H9 (cell line): ENCODE measurements around the gene DGKE. TPM values are rescaled to one million over a fixed set of nuclear protein-coding genes. Genes with fewer than 3 reads are reported as not detected.
A peak's percentile ranks its signal among the peaks of the same experiment; 100 is the strongest.

Experiments
- DNase-seq: peaks from one replicate; pipeline ENCODE4 v3.0.0-alpha.2; 2017
- H2AFZ ChIP-seq: one replicate; pipeline ENCODE4 v1.6.1; 2013; ENCODE audit warnings: mild to moderate bottlenecking, low read length, control low read depth, moderate library complexity
- H2AK5ac ChIP-seq: 2 replicates; pipeline ENCODE4 v1.6.1; 2013; ENCODE audit warnings: low read length, control low read depth, mixed read lengths; ENCODE audit not compliant: insufficient read length
- H2BK120ac ChIP-seq: one replicate; pipeline ENCODE4 v1.6.1; 2013; ENCODE audit warnings: low read depth, mild to moderate bottlenecking, low read length, control low read depth, inconsistent platforms; ENCODE audit not compliant: poor library complexity, severe bottlenecking
- H2BK12ac ChIP-seq: 2 replicates; pipeline ENCODE4 v1.6.1; 2013; ENCODE audit warnings: low read length, control low read depth, mixed read lengths, low read depth; ENCODE audit not compliant: insufficient read length
- H2BK15ac ChIP-seq: 2 replicates; pipeline ENCODE4 v1.6.1; 2013; ENCODE audit warnings: low read depth, low read length, control low read depth
- H2BK20ac ChIP-seq: one replicate; pipeline ENCODE4 v1.6.1; 2013; ENCODE audit warnings: low read depth, mild to moderate bottlenecking, low read length, control low read depth, inconsistent platforms; ENCODE audit not compliant: poor library complexity, severe bottlenecking
- H2BK5ac ChIP-seq: 2 replicates; pipeline ENCODE4 v1.6.1; 2013; ENCODE audit warnings: low read length, control low read depth, mixed read lengths; ENCODE audit not compliant: insufficient read length
- H3K14ac ChIP-seq: 2 replicates; pipeline ENCODE4 v1.6.1; 2013; ENCODE audit warnings: low read length, control low read depth; ENCODE audit not compliant: insufficient read depth
- H3K18ac ChIP-seq: 2 replicates; pipeline ENCODE4 v1.6.1; 2013; ENCODE audit warnings: low read depth, mild to moderate bottlenecking, mixed read lengths, low read length, control low read depth; ENCODE audit not compliant: insufficient read length
- H3K23ac ChIP-seq: 2 replicates; pipeline ENCODE4 v1.6.1; 2013; ENCODE audit warnings: low read length, control low read depth, mixed read lengths, low read depth; ENCODE audit not compliant: insufficient read length
- H3K23me2 ChIP-seq: 2 replicates; pipeline ENCODE4 v1.6.1; 2013; ENCODE audit warnings: low read depth, mild to moderate bottlenecking, mixed read lengths, low read length, control low read depth; ENCODE audit not compliant: insufficient read length, poor library complexity, severe bottlenecking
- H3K27ac ChIP-seq: 2 replicates; pipeline ENCODE4 v1.5.1; 2013; ENCODE audit warnings: low read length, control low read depth, mixed read lengths, low read depth; ENCODE audit not compliant: insufficient read length
- H3K27me3 ChIP-seq: 2 replicates; pipeline ENCODE4 v1.6.1; 2013; ENCODE audit warnings: low read length, control low read depth, inconsistent platforms; ENCODE audit not compliant: insufficient read depth
- H3K4ac ChIP-seq: 2 replicates; pipeline ENCODE4 v1.6.1; 2013; ENCODE audit warnings: low read depth, mild to moderate bottlenecking, control low read depth, inconsistent platforms, low read length, moderate library complexity
- H3K4me1 ChIP-seq: 2 replicates; pipeline ENCODE4 v1.6.1; 2013; ENCODE audit warnings: low read length, control low read depth, inconsistent platforms; ENCODE audit not compliant: insufficient read depth
- H3K4me2 ChIP-seq: 2 replicates; pipeline ENCODE4 v1.6.1; 2013; ENCODE audit warnings: low read length, control low read depth, mixed read lengths; ENCODE audit not compliant: insufficient read length, insufficient read depth
- H3K56ac ChIP-seq: 2 replicates; pipeline ENCODE4 v1.6.1; 2013; ENCODE audit warnings: low read depth, mild to moderate bottlenecking, mixed read lengths, low read length, control low read depth; ENCODE audit not compliant: insufficient read length
- H3K79me1 ChIP-seq: 2 replicates; pipeline ENCODE4 v1.6.1; 2013; ENCODE audit warnings: low read depth, mild to moderate bottlenecking, moderate library complexity, low read length, control low read depth, inconsistent platforms; ENCODE audit not compliant: insufficient read depth, poor library complexity, severe bottlenecking
- H3K79me2 ChIP-seq: 2 replicates; pipeline ENCODE4 v1.6.1; 2013; ENCODE audit warnings: low read length, control low read depth, inconsistent platforms; ENCODE audit not compliant: insufficient read depth
- H3K9ac ChIP-seq: 2 replicates; pipeline ENCODE4 v1.6.1; 2013; ENCODE audit warnings: low read length, control low read depth, mixed read lengths; ENCODE audit not compliant: insufficient read length; ENCODE audit errors: extremely low read depth
- H3K9me3 ChIP-seq: one replicate; pipeline ENCODE4 v1.6.1; 2013; ENCODE audit warnings: low read depth, low read length, inconsistent platforms; ENCODE audit not compliant: control insufficient read depth
- H3T11ph ChIP-seq: one replicate; pipeline ENCODE4 v1.6.1; 2013; ENCODE audit warnings: mild to moderate bottlenecking, low read length, control low read depth, inconsistent platforms
- H4K20me1 ChIP-seq: one replicate; pipeline ENCODE4 v1.6.1; 2013; ENCODE audit not compliant: control insufficient read depth, insufficient read length, insufficient read depth
- H4K5ac ChIP-seq: 2 replicates; pipeline ENCODE4 v1.6.1; 2013; ENCODE audit warnings: low read depth, mild to moderate bottlenecking, mixed read lengths, low read length, control low read depth; ENCODE audit not compliant: insufficient read length
- H4K8ac ChIP-seq: replicated peaks from 2 replicates; pipeline ENCODE4 v1.6.1; 2013; ENCODE audit warnings: low read length, control low read depth, mixed read lengths, low read depth; ENCODE audit not compliant: insufficient read length
- H4K91ac ChIP-seq: 2 replicates; pipeline ENCODE4 v1.6.1; 2013; ENCODE audit warnings: low read depth, mild to moderate bottlenecking, moderate library complexity, mixed read lengths, low read length, control low read depth; ENCODE audit not compliant: insufficient read length
- H3K27ac Mint-ChIP-seq, 3 experiments: 2 replicates in 2 of 3; 3 replicates in 1 of 3; pipeline ENCODE4 v1.8.0; 2020 to 2021; ENCODE audit warnings: mixed read lengths in 3 of 3, mild to moderate bottlenecking in 1 of 3, moderate library complexity in 1 of 3
- H3K27me3 Mint-ChIP-seq: 2 replicates; pipeline ENCODE4 v1.8.0; 2021; ENCODE audit warnings: low read depth, mild to moderate bottlenecking, moderate library complexity, mixed read lengths
- H3K36me3 Mint-ChIP-seq, 3 experiments: 2 replicates in 2 of 3; 3 replicates in 1 of 3; pipeline ENCODE4 v1.8.0; 2020 to 2021; ENCODE audit warnings: low read depth in 3 of 3, mixed read lengths in 3 of 3; ENCODE audit not compliant: insufficient read depth in 1 of 3
- H3K4me1 Mint-ChIP-seq, 2 experiments: 2 replicates each; pipeline ENCODE4 v1.8.0; 2020; ENCODE audit warnings: mixed read lengths in 2 of 2
- H3K4me3 Mint-ChIP-seq, 2 experiments: 2 replicates in 1 of 2; 3 replicates in 1 of 2; pipeline ENCODE4 v1.8.0; 2020 to 2021; ENCODE audit warnings: mild to moderate bottlenecking in 2 of 2, mixed read lengths in 2 of 2, moderate library complexity in 1 of 2
- H3K9me3 Mint-ChIP-seq, 2 experiments: 2 replicates in 1 of 2; 3 replicates in 1 of 2; pipeline ENCODE4 v1.8.0; 2020; ENCODE audit warnings: mild to moderate bottlenecking in 2 of 2, mixed read lengths in 2 of 2, moderate library complexity in 1 of 2
- WGBS: extraction: QIAGEN DNeasy Blood & Tissue Kit; methylation state at CpG from one replicate; pipeline ENCODE4 v1.1.7; 2013; ENCODE audit warnings: missing lambda C conversion rate, low lambda C conversion rate, mixed read lengths; ENCODE audit not compliant: insufficient read length; ENCODE audit errors: extremely low coverage; 5-methylcytosine and 5-hydroxymethylcytosine counted together
- total RNA-seq: library from RNA; stranded (reverse); gene quantifications from 2 replicates; pipeline ENCODE4 v1.2.1, GENCODE V29; 2021
- TF ChIP-seq, protein P1 (sequence below): fragments of 200-600 bp; sonication (generic); conservative IDR thresholded peaks from 3 replicates; pipeline ENCODE4 v1.8.0; 2021; ENCODE audit warnings: antibody characterized with exemption, mild to moderate bottlenecking

The DGKE gene
- total RNA-seq, 1 experiment from 2014 or later = 4.9 TPM

DNA sequence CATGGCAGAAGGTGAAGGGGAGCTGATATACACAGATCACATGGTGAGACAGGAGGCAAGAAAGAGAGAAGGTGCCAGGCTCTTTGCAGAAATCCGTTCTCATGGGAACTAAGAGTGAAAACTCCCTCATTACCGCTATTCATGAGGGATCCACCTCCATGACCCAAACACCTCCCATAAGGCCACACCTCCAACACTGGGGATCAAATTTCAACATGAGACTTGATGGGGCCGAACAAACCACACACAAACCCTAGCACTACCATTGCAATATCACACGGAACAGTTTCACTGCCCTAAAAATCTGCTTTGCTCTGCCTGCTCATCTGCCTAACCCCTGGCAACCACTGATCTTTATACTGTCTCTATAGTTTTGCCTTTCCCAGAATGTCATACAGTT, 35.0 kb upstream of the DGKE start:
- no peak overlapping the region for H2AFZ ChIP-seq
- DNase-seq = peak; percentile 83
- WGBS = no CpG with 5 or more reads among the region's 4 CpGs

More for the DNA sequence above, 35.0 kb upstream of the DGKE start:
- no peak overlapping the region for H4K5ac ChIP-seq
- no peak overlapping the region for H3K23ac ChIP-seq
- Mint-ChIP-seq H3K4me1 (peaks cover 7 to 15% of the 10 kb centered on the region in 2 experiments), H3K9me3 (no peaks in the 10 kb centered on the region; a peak in 1 of 5 replicates), H3K4me3 (no peak overlapping the region), H3K27me3 (peaks cover 3% of the 10 kb centered on the region), H3K27ac (0 out of 7 replicates have a peak overlapping the region, but pooled peaks of 1 of the 3 experiments have one; percentile 31), H3K36me3 (no peaks in the 10 kb centered on the region)
- H3K9me3 ChIP-seq = no peaks in the 10 kb centered on the region
- peak overlapping the region; percentile 58 for H3K4me2 ChIP-seq
- no peak overlapping the region for H4K8ac ChIP-seq
- H3T11ph ChIP-seq = no peak overlapping the region
- H3K4me1 ChIP-seq = peaks cover 2% of the 10 kb centered on the region; the same call in 1 of the 2 replicates
- no peaks in the 10 kb centered on the region for H3K27me3 ChIP-seq
- no peak overlapping the region for H2BK12ac ChIP-seq
- H3K27ac ChIP-seq = no peak overlapping the region
- H2BK5ac ChIP-seq = no peak overlapping the region
- no peak overlapping the region for H3K56ac ChIP-seq
- H3K79me2 ChIP-seq = no peaks in the 10 kb centered on the region
- no peak overlapping the region for H2BK15ac ChIP-seq
- no peak overlapping the region for H2BK120ac ChIP-seq
- no peaks in the 10 kb centered on the region for H3K23me2 ChIP-seq
- H3K14ac ChIP-seq = no peak overlapping the region
- no peaks in the 10 kb centered on the region for H3K79me1 ChIP-seq
- no peak overlapping the region for H3K4ac ChIP-seq
- no peaks in the 10 kb centered on the region for H4K20me1 ChIP-seq
- H3K18ac ChIP-seq = no peak overlapping the region
- no peak overlapping the region for H3K9ac ChIP-seq
- TF ChIP-seq, protein P1, sequence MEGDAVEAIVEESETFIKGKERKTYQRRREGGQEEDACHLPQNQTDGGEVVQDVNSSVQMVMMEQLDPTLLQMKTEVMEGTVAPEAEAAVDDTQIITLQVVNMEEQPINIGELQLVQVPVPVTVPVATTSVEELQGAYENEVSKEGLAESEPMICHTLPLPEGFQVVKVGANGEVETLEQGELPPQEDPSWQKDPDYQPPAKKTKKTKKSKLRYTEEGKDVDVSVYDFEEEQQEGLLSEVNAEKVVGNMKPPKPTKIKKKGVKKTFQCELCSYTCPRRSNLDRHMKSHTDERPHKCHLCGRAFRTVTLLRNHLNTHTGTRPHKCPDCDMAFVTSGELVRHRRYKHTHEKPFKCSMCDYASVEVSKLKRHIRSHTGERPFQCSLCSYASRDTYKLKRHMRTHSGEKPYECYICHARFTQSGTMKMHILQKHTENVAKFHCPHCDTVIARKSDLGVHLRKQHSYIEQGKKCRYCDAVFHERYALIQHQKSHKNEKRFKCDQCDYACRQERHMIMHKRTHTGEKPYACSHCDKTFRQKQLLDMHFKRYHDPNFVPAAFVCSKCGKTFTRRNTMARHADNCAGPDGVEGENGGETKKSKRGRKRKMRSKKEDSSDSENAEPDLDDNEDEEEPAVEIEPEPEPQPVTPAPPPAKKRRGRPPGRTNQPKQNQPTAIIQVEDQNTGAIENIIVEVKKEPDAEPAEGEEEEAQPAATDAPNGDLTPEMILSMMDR = no peak
- no peak overlapping the region for H4K91ac ChIP-seq
- no peak overlapping the region for H2AK5ac ChIP-seq
- H2BK20ac ChIP-seq = no peak overlapping the region
